ENCODE data around the gene RAI14. TPM values are rescaled to one million over a fixed set of nuclear protein-coding genes. Genes with fewer than 3 reads are reported as not detected.

The RAI14 gene
- total RNA-seq, 1 experiment from 2014 or later: 133 TPM

GRCh38 chr5:34690898-34691297, 34.8 kb downstream of the RAI14 start:
- POLR2A ChIA-PET (ENCODE audit: unreplicated experiment): no interaction called here
- Histone ChIP-seq H3K27ac (no peak overlapping the region), H3K9me2 (ENCODE audit: insufficient read depth) (no peaks in the 10 kb centered on the region), H3K4me2 (no peak overlapping the region), H3K27me3 (ENCODE audit: insufficient read depth, low read depth) (no peaks in the 10 kb centered on the region), H4K20me1 (ENCODE audit: insufficient read depth) (0 out of 2 replicates have a peak, but pooled peaks cover 6% of the 10 kb centered on the region), H3K79me2 (ENCODE audit: low read depth) (peaks cover 99% of the 10 kb centered on the region), H3K9me3 (ENCODE audit: insufficient read depth, low read depth) (no peaks in the 10 kb centered on the region), H3K36me3 (ENCODE audit: low read depth) (peaks cover 68% of the 10 kb centered on the region), H2AFZ (no peak overlapping the region), H3K4me1 (replicated peaks; ENCODE audit: insufficient read depth) (peaks cover 27% of the 10 kb centered on the region), H3K4me3 (no peak overlapping the region), H3F3A (ENCODE audit: insufficient read depth, low read depth) (peaks cover 43% of the 10 kb centered on the region; the same call in 1 of the 2 replicates)
- CTCF ChIA-PET: no interaction called here
- BruUV-seq (replicated peaks): no TSS peak
- TF ChIP-seq, protein P1, sequence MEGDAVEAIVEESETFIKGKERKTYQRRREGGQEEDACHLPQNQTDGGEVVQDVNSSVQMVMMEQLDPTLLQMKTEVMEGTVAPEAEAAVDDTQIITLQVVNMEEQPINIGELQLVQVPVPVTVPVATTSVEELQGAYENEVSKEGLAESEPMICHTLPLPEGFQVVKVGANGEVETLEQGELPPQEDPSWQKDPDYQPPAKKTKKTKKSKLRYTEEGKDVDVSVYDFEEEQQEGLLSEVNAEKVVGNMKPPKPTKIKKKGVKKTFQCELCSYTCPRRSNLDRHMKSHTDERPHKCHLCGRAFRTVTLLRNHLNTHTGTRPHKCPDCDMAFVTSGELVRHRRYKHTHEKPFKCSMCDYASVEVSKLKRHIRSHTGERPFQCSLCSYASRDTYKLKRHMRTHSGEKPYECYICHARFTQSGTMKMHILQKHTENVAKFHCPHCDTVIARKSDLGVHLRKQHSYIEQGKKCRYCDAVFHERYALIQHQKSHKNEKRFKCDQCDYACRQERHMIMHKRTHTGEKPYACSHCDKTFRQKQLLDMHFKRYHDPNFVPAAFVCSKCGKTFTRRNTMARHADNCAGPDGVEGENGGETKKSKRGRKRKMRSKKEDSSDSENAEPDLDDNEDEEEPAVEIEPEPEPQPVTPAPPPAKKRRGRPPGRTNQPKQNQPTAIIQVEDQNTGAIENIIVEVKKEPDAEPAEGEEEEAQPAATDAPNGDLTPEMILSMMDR (conservative IDR thresholded peaks at IDR 0.05): no peak
- no peak for TF ChIP-seq EZH2 (IDR thresholded peaks at IDR 0.05; ENCODE audit: low read depth)
- intact Hi-C loops (cut with micrococcal nuclease; ENCODE audit: unreplicated experiment): no loop called here
- DNase-seq: no peak

GRCh38 chr5:34691326-34691725, 35.2 kb downstream of the RAI14 start:
- DNase-seq: no peak
- Histone ChIP-seq H3K4me2 (no peak overlapping the region), H3K79me2 (ENCODE audit: low read depth) (peaks cover 98% of the 10 kb centered on the region), H3K27me3 (ENCODE audit: insufficient read depth, low read depth) (no peaks in the 10 kb centered on the region), H4K20me1 (ENCODE audit: insufficient read depth) (0 out of 2 replicates have a peak, but pooled peaks cover 6% of the 10 kb centered on the region), H3K27ac (no peak overlapping the region), H3K9me3 (ENCODE audit: insufficient read depth, low read depth) (no peaks in the 10 kb centered on the region), H3K36me3 (ENCODE audit: low read depth) (peaks cover 68% of the 10 kb centered on the region), H2AFZ (no peak overlapping the region), H3K4me1 (replicated peaks; ENCODE audit: insufficient read depth) (peaks cover 23% of the 10 kb centered on the region), H3K4me3 (no peak overlapping the region), H3K9me2 (ENCODE audit: insufficient read depth) (no peaks in the 10 kb centered on the region), H3F3A (ENCODE audit: insufficient read depth, low read depth) (peaks cover 43% of the 10 kb centered on the region; the same call in 1 of the 2 replicates)
- ChIA-PET CTCF (no interaction called here), POLR2A (ENCODE audit: unreplicated experiment) (no interaction called here)
- no peak for TF ChIP-seq EZH2 (IDR thresholded peaks at IDR 0.05; ENCODE audit: low read depth)
- TF ChIP-seq, protein P1 (conservative IDR thresholded peaks at IDR 0.05): no peak
- BruUV-seq (replicated peaks): no TSS peak
- intact Hi-C loops (cut with micrococcal nuclease; ENCODE audit: unreplicated experiment): no loop called here

GRCh38 chr5:34692786-34693185, 36.7 kb downstream of the RAI14 start:
- Histone ChIP-seq H3K4me1 (replicated peaks; ENCODE audit: insufficient read depth) (peaks cover 10% of the 10 kb centered on the region), H3K9me2 (ENCODE audit: insufficient read depth) (no peaks in the 10 kb centered on the region), H3K9me3 (ENCODE audit: insufficient read depth, low read depth) (no peaks in the 10 kb centered on the region), H3K27me3 (ENCODE audit: insufficient read depth, low read depth) (no peaks in the 10 kb centered on the region), H3K79me2 (ENCODE audit: low read depth) (peaks cover 95% of the 10 kb centered on the region), H3F3A (ENCODE audit: insufficient read depth, low read depth) (peaks cover 45% of the 10 kb centered on the region; the same call in 1 of the 2 replicates), H3K4me2 (no peak overlapping the region), H3K36me3 (ENCODE audit: low read depth) (peaks cover 63% of the 10 kb centered on the region), H4K20me1 (ENCODE audit: insufficient read depth) (0 out of 2 replicates have a peak, but pooled peaks cover 6% of the 10 kb centered on the region), H2AFZ (no peak overlapping the region), H3K27ac (no peak overlapping the region), H3K4me3 (no peak overlapping the region)
- CTCF ChIA-PET: no interaction called here
- POLR2A ChIA-PET (ENCODE audit: unreplicated experiment): interaction anchor here (0.6 kb wide), 1 partner anchor 10 kb away, joined by 6 read pairs; no protein-coding TSS in a partner anchor
- BruUV-seq (replicated peaks): no TSS peak
- no peak for TF ChIP-seq EZH2 (IDR thresholded peaks at IDR 0.05; ENCODE audit: low read depth)
- TF ChIP-seq, protein P1 (conservative IDR thresholded peaks at IDR 0.05): no peak
- no peak for DNase-seq
- intact Hi-C loops (cut with micrococcal nuclease; ENCODE audit: unreplicated experiment): no loop called here
